T-cell (primary cell): Measurements from ENCODE around the gene BEAN1. TPM values are rescaled to one million over a fixed set of nuclear protein-coding genes. Genes with fewer than 3 reads are reported as not detected.
"Not testable (repeated sequence)": the region's sequence is repeated elsewhere in the genome, so short reads cannot be mapped to it uniquely, and the experiment has no call there.

Experiments used
- ATAC-seq, 4 experiments: fragments of 200-7000 bp in 3 of 4; fragments of 150-1000 bp in 1 of 4; cut with Tn5 transposase; replicated peaks in 1 of 4; 1 replicate in 3 of 4; 2 replicates in 1 of 4; pipeline ENCODE4 v1.10.0; 2021; ENCODE audit warnings: moderate library complexity in 3 of 4, mild to moderate bottlenecking in 2 of 4, moderate number of reproducible peaks in 1 of 4
- CTCF ChIA-PET, 2 donors: fragments of 300-600 bp; sonication (Branson Sonifier 250); formaldehyde crosslinking; loops; one replicate each; lab custom pipeline; 2022; ENCODE audit warnings: antibody characterized with exemption in 2 of 2; lab: Charles Lee
- POLR2A ChIA-PET, 2 donors: fragments of 300-600 bp; sonication (Branson Sonifier 250); formaldehyde crosslinking; loops; one replicate each; lab custom pipeline; 2022; ENCODE audit warnings: antibody characterized with exemption in 2 of 2; lab: Charles Lee
- DNase-seq, 35 experiments: peaks; one replicate each; pipeline versions ENCODE4 v3.0.0 to v3.0.0-alpha.2; 2013 to 2023
- H3K27ac ChIP-seq: one replicate; pipeline ENCODE4 v1.5.1; 2013; ENCODE audit warnings: low read length
- H3K27me3 ChIP-seq, 2 experiments: replicated peaks in 1 of 2; 1 replicate in 1 of 2; 2 replicates in 1 of 2; pipeline versions ENCODE4 v1.6.1 to v1.7.0; 2013; ENCODE audit warnings: low read length in 1 of 2, mixed read lengths in 1 of 2; ENCODE audit not compliant: control insufficient read depth in 2 of 2, insufficient read depth in 2 of 2; ENCODE audit errors: extremely low read depth in 1 of 2
- H3K36me3 ChIP-seq, 2 donors: 1 replicate in 1 of 2; 2 replicates in 1 of 2; pipeline versions ENCODE4 v1.6.1 to v1.7.0; 2013; ENCODE audit warnings: low read length in 1 of 2; ENCODE audit not compliant: control insufficient read depth in 2 of 2, insufficient read depth in 1 of 2; ENCODE audit errors: extremely low read depth in 1 of 2
- H3K4me1 ChIP-seq, 2 experiments: 1 replicate in 1 of 2; 2 replicates in 1 of 2; pipeline versions ENCODE4 v1.6.1 to v1.7.0; 2013; ENCODE audit warnings: low read length in 2 of 2, mixed read lengths in 1 of 2; ENCODE audit not compliant: insufficient read depth in 2 of 2, control insufficient read depth in 1 of 2; ENCODE audit errors: extremely low read depth in 1 of 2
- H3K4me3 ChIP-seq, 2 donors: 1 replicate in 1 of 2; 2 replicates in 1 of 2; pipeline versions ENCODE4 v1.5.1 to v1.7.0; 2013; ENCODE audit warnings: mild to moderate bottlenecking in 2 of 2, low read length in 1 of 2, moderate library complexity in 1 of 2; ENCODE audit not compliant: control insufficient read depth in 1 of 2; ENCODE audit errors: extremely low read depth in 1 of 2
- H3K9me3 ChIP-seq: 2 replicates; pipeline ENCODE4 v1.7.0; 2013
- H3K27ac Mint-ChIP-seq, 2 donors: one replicate each; pipeline ENCODE4 v1.8.0; 2020 to 2021; ENCODE audit warnings: mild to moderate bottlenecking in 2 of 2, mixed read lengths in 2 of 2
- H3K27me3 Mint-ChIP-seq, 2 donors: one replicate each; pipeline ENCODE4 v1.8.0; 2021 to 2022; ENCODE audit warnings: mixed read lengths in 2 of 2
- H3K36me3 Mint-ChIP-seq: one replicate; pipeline ENCODE4 v1.8.0; 2021; ENCODE audit warnings: mixed read lengths
- H3K4me1 Mint-ChIP-seq, 3 donors: one replicate each; pipeline ENCODE4 v1.8.0; 2020 to 2022; ENCODE audit warnings: mixed read lengths in 3 of 3, mild to moderate bottlenecking in 1 of 3
- H3K4me3 Mint-ChIP-seq, 3 donors: one replicate each; pipeline ENCODE4 v1.8.0; 2020 to 2022; ENCODE audit warnings: mild to moderate bottlenecking in 3 of 3, mixed read lengths in 3 of 3, moderate library complexity in 3 of 3
- H3K9me3 Mint-ChIP-seq, 3 donors: one replicate each; pipeline ENCODE4 v1.8.0; 2020 to 2022; ENCODE audit warnings: mixed read lengths in 3 of 3
- WGBS: methylation state at CpG from one replicate; pipeline ENCODE4 v1.1.5; 2013; ENCODE audit warnings: missing lambda C conversion rate; ENCODE audit not compliant: insufficient coverage; 5-methylcytosine and 5-hydroxymethylcytosine counted together
- total RNA-seq, 35 experiments: library from RNA in 6 of 35; stranded (reverse) in 6 of 35; fragments of 120-200 nt in 1 of 35; gene quantifications; one replicate each; pipeline versions ENCODE4 v1.2.1 to v1.2.4 and lab custom pipeline; 2013 to 2026

The BEAN1 gene
- total RNA-seq, 5 donors from 2014 or later (not counting 1 experiment from before 2014, with no cell fraction given): not detected

GRCh38 chr16:66513111-66513723, 86.1 kb downstream of the BEAN1 start:
- POLR2A ChIA-PET: no interaction called here
- DNase-seq: no peak
- H3K4me1 ChIP-seq: peaks cover 11 to 39% of the 10 kb centered on the region in 2 experiments

DNA sequence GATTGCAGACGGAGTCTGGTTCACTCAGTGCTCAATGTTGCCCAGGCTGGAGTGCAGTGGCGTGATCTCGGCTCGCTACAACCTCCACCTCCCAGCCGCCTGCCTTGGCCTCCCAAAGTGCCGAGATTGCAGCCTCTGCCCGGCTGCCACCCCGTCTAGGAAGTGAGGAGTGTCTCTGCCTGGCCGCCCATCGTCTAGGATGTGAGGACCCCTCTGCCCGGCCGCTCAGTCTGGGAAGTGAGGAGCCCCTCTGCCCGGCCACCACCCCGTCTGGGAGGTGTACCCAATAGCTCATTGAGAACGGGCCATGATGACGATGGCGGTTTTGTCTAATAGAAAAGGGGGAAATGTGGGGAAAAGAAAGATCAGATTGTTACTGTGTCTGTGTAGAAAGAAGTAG, 87.3 kb downstream of the BEAN1 start:
- H3K27me3 ChIP-seq, H3K4me3 ChIP-seq, H3K27ac ChIP-seq, H3K36me3 Mint-ChIP-seq, ATAC-seq, H3K36me3 ChIP-seq, POLR2A ChIA-PET, H3K9me3 ChIP-seq, CTCF ChIA-PET, H3K4me3 Mint-ChIP-seq, H3K9me3 Mint-ChIP-seq, H3K27me3 Mint-ChIP-seq: not testable (repeated sequence)
- Mint-ChIP-seq H3K4me1 (peaks cover 42 to 61% (median 47%) of the 10 kb centered on the region in 3 donors), H3K27ac (peak overlapping the region; percentile 16 to 99)
- DNase-seq: peak in 1 of 35 experiments; percentile 2
- H3K4me1 ChIP-seq: peaks cover 12 to 41% of the 10 kb centered on the region in 2 experiments
- 96% methylated on average over 4 of the region's 17 CpGs for WGBS

More at GRCh38 chr16:66513111-66513723, 86.1 kb downstream of the BEAN1 start:
- no peak overlapping the region for H3K4me3 Mint-ChIP-seq
- H3K36me3 Mint-ChIP-seq: peaks cover 2% of the 10 kb centered on the region
- CTCF ChIA-PET: no interaction called here
- no peaks in the 10 kb centered on the region for H3K27me3 Mint-ChIP-seq
- H3K9me3 ChIP-seq: no peaks in the 10 kb centered on the region
- 92% methylated on average over 5 of the region's 8 CpGs for WGBS
- peak overlapping the region in 1 of 2 donors; percentile 68 for H3K27ac Mint-ChIP-seq
- ATAC-seq: no peak
- no peak overlapping the region for H3K27ac ChIP-seq
- no peaks in the 10 kb centered on the region for H3K9me3 Mint-ChIP-seq
- H3K36me3 ChIP-seq: no peaks in the 10 kb centered on the region
- no peaks in the 10 kb centered on the region for H3K27me3 ChIP-seq
- H3K4me3 ChIP-seq: no peak overlapping the region
- H3K4me1 Mint-ChIP-seq: peaks cover 39 to 56% (median 41%) of the 10 kb centered on the region in 3 donors

GRCh38 chr16:66514980-66515595, 88.0 kb downstream of the BEAN1 start:
- H3K9me3 ChIP-seq, H3K36me3 Mint-ChIP-seq, H3K36me3 ChIP-seq, POLR2A ChIA-PET, H3K4me3 ChIP-seq, H3K27me3 ChIP-seq, H3K27me3 Mint-ChIP-seq, ATAC-seq, H3K9me3 Mint-ChIP-seq: not testable (repeated sequence)
- CTCF ChIA-PET: interaction anchor here (0.5 to 0.9 kb wide), 2 partner anchors 21 to 25 kb away, joined by 4 to 11 read pairs; no protein-coding TSS in a partner anchor
- peak overlapping the region; percentile 96 for H3K27ac ChIP-seq
- Mint-ChIP-seq H3K4me3 (peak overlapping the region in 1 of 3 donors; percentile 73), H3K4me1 (peaks cover 49 to 68% (median 54%) of the 10 kb centered on the region in 3 donors), H3K27ac (peak overlapping the region; percentile 96 to 99)
- peaks cover 19 to 48% of the 10 kb centered on the region in 2 experiments for H3K4me1 ChIP-seq
- peak in 1 of 35 experiments; percentile 11 for DNase-seq
- 91% methylated on average over 7 of the region's 10 CpGs for WGBS

- no peaks in the 10 kb centered on the region for H3K9me3 Mint-ChIP-seq
- DNase-seq (peak in 1 of 35 experiments; percentile 25), ATAC-seq (no peak)
- Histone ChIP-seq H3K27ac (peak overlapping the region; percentile 96), H3K4me3 (no peak overlapping the region), H3K36me3 (no peaks in the 10 kb centered on the region), H3K4me1 (peaks cover 26 to 56% of the 10 kb centered on the region in 2 experiments), H3K27me3 (no peaks in the 10 kb centered on the region), H3K9me3 (no peaks in the 10 kb centered on the region)
- H3K27me3 Mint-ChIP-seq: no peaks in the 10 kb centered on the region
- peak overlapping the region; percentile 34 to 73 (median 62) for H3K4me3 Mint-ChIP-seq
- peak overlapping the region; percentile 96 to 99 for H3K27ac Mint-ChIP-seq
- peaks cover 2% of the 10 kb centered on the region for H3K36me3 Mint-ChIP-seq
- ChIA-PET CTCF (interaction anchor here (0.5 to 0.9 kb wide), 2 partner anchors 20 to 24 kb away, joined by 4 to 11 read pairs; no protein-coding TSS in a partner anchor), POLR2A (no interaction called here)
- peaks cover 57 to 75% (median 61%) of the 10 kb centered on the region in 3 donors for H3K4me1 Mint-ChIP-seq
- 79% methylated on average over 8 of the region's 12 CpGs for WGBS
These were observed 88.8 kb downstream of the BEAN1 start for GRCh38 chr16:66515596-66516508.

DNA sequence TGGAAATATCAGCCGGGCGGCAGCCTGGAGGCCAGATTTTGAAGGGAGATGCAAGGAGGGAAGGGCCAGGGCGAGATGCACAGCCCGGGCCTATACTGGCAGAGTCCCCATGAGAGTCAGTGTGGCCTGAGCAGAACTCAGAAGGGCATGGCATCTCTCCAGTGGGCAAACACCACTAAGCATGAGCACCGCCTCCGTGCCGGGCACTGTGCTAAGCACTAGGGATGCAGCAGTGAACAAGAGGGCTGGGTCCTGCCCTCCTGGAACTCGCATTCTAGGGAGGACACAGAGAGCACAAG, 89.4 kb downstream of the BEAN1 start:
- peaks cover 63 to 81% (median 68%) of the 10 kb centered on the region in 3 donors for H3K4me1 Mint-ChIP-seq
- H3K27me3 Mint-ChIP-seq: no peaks in the 10 kb centered on the region
- peak overlapping the region; percentile 34 to 73 (median 62) for H3K4me3 Mint-ChIP-seq
- H3K9me3 Mint-ChIP-seq: no peaks in the 10 kb centered on the region
- peak in 1 of 4 experiments; percentile 14 for ATAC-seq
- H3K36me3 ChIP-seq: no peaks in the 10 kb centered on the region
- DNase-seq: no peak
- peaks cover 2% of the 10 kb centered on the region for H3K36me3 Mint-ChIP-seq
- H3K9me3 ChIP-seq: no peaks in the 10 kb centered on the region
- whole genome bisulfite sequencing: 55% methylated on average over 6 of the region's 8 CpGs
- H3K27me3 ChIP-seq: no peaks in the 10 kb centered on the region
- ChIA-PET POLR2A (no interaction called here), CTCF (no interaction called here)
- H3K4me3 ChIP-seq: no peak overlapping the region
- peak overlapping the region; percentile 96 to 99 for H3K27ac Mint-ChIP-seq
- peaks cover 32 to 62% of the 10 kb centered on the region in 2 experiments for H3K4me1 ChIP-seq
- H3K27ac ChIP-seq: peak overlapping the region; percentile 96
